Peyer's patch (tissue), 4 donors: ENCODE results near the gene ZNF784. TPM values are rescaled to one million over a fixed set of nuclear protein-coding genes. Genes with fewer than 3 reads are reported as not detected.

ENCODE experiments used
- DNase-seq, 3 donors: peaks; one replicate each; pipeline ENCODE4 v3.0.0-alpha.2; 2017 to 2019
- H3K27ac ChIP-seq, 4 donors: fragments of 200-600 bp; sonication (generic); one replicate each; pipeline ENCODE4 v1.5.1; 2016 to 2019
- H3K27me3 ChIP-seq, 2 donors: fragments of 200-600 bp; sonication (generic); one replicate each; pipeline ENCODE4 v1.5.1; 2019
- H3K36me3 ChIP-seq, 3 donors: fragments of 200-600 bp; sonication (generic); one replicate each; pipeline ENCODE4 v1.5.1; 2016 to 2019
- H3K4me1 ChIP-seq, 4 donors: fragments of 200-600 bp; sonication (generic); one replicate each; pipeline ENCODE4 v1.5.1; 2016 to 2019
- H3K4me3 ChIP-seq, 4 donors: fragments of 200-600 bp; sonication (generic); 1 replicate in 3 of 4; 2 replicates in 1 of 4; pipeline ENCODE4 v1.5.1; 2016 to 2019; ENCODE audit warnings: mild to moderate bottlenecking in 1 of 4
- H3K9me3 ChIP-seq, 4 donors: fragments of 200-600 bp; sonication (generic); one replicate each; pipeline ENCODE4 v1.5.1; 2016 to 2019; ENCODE audit warnings: mild to moderate bottlenecking in 1 of 4
- POLR2A ChIP-seq, 2 donors: fragments of 450-650 bp; IDR thresholded peaks; one replicate each; pipeline ENCODE4 v1.5.1; 2017; ENCODE audit warnings: antibody characterized with exemption in 2 of 2, mild to moderate bottlenecking in 2 of 2, moderate library complexity in 2 of 2
- total RNA-seq, 4 donors: library from RNA; depleted of rRNA; stranded (reverse); fragments of >200 nt; gene quantifications; one replicate each; pipeline ENCODE4 v1.1.0, GENCODE V29; 2016
- TF ChIP-seq, protein P1 (sequence below), 6 experiments: fragments of 450-650 bp in 4 of 6; fragments of 200-600 bp in 2 of 6; sonication (generic) in 1 of 6; IDR thresholded peaks; one replicate each; pipeline ENCODE4 v1.5.1; 2017 to 2019; ENCODE audit warnings: antibody characterized with exemption in 6 of 6, mild to moderate bottlenecking in 3 of 6, moderate library complexity in 1 of 6

Gene ZNF784
- total RNA-seq, 4 donors from 2014 or later = 6.0 to 18.3 (median 12.3) TPM

GRCh38 chr19:55606471-55606787, 17.9 kb downstream of the ZNF784 start:
- H3K4me1 ChIP-seq = peaks cover 0 to 37% (median 9%) of the 10 kb centered on the region in 4 donors
- H3K27me3 ChIP-seq = no peaks in the 10 kb centered on the region
- peak overlapping the region; percentile 90 to 99 (median 96) for H3K27ac ChIP-seq
- no peaks in the 10 kb centered on the region for H3K9me3 ChIP-seq
- TF ChIP-seq, protein P1, sequence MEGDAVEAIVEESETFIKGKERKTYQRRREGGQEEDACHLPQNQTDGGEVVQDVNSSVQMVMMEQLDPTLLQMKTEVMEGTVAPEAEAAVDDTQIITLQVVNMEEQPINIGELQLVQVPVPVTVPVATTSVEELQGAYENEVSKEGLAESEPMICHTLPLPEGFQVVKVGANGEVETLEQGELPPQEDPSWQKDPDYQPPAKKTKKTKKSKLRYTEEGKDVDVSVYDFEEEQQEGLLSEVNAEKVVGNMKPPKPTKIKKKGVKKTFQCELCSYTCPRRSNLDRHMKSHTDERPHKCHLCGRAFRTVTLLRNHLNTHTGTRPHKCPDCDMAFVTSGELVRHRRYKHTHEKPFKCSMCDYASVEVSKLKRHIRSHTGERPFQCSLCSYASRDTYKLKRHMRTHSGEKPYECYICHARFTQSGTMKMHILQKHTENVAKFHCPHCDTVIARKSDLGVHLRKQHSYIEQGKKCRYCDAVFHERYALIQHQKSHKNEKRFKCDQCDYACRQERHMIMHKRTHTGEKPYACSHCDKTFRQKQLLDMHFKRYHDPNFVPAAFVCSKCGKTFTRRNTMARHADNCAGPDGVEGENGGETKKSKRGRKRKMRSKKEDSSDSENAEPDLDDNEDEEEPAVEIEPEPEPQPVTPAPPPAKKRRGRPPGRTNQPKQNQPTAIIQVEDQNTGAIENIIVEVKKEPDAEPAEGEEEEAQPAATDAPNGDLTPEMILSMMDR (IDR thresholded peaks at IDR 0.05) = no peak
- TF ChIP-seq POLR2A (IDR thresholded peaks at IDR 0.05) = no peak
- peak overlapping the region; percentile 68 to 98 (median 92) for H3K4me3 ChIP-seq
- no peak for DNase-seq
- peaks cover 0 to 19% (median 0%) of the 10 kb centered on the region in 3 donors for H3K36me3 ChIP-seq

DNA sequence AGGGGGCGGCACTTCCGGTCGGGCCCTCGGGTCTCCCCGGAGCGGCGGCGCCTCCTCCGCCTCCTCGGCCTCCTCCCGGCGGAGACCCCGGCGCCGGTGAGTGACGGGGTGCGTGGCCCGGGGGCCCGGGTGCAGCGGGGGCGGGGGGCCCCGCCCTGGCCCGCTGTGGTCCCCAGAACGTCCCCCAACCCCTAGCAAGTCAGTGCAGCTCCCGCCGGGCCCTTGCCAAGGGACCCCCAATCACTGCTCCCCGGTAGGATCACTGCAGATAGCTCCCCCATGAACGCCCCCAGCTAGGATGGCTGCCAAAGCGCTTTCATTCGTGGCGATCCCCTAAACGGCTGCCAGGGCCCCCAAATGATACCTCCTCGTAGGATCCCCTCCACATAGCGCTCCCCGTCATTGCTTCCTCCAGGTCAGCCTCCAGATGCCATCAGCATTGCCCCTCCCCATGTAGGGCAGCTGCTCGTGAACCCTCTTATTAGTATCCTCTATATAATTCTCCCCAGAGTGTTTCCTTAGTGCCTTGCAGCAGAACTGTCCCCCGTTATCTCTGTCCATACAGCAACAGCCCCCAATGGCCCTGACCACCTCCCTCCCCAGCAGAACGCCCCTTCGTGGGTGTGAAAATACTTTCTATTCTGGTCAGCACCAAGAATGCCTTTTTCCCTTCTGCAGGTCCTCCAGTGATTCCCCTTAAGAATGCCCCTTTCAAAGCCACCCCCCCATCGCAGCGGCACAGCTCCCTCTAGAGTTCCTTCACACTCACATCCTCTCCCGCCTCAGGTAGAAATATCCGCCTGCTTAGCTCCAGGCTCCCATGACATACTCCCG, 18.5 kb downstream of the ZNF784 start, which contains the start of gene ZNF865:
TSS of gene ZNF865 (plus strand) at position 11 of the 834 bp plus-strand sequence. CDS start 7,972 bp downstream, outside the sequence.
- peaks cover 0 to 19% (median 0%) of the 10 kb centered on the region in 3 donors for H3K36me3 ChIP-seq
- TF ChIP-seq, protein P1 (IDR thresholded peaks at IDR 0.05) = peak; percentile 21 to 80 (median 72)
- peak in 1 of 2 donors; percentile 15 for TF ChIP-seq POLR2A (IDR thresholded peaks at IDR 0.05)
- H3K27me3 ChIP-seq = no peaks in the 10 kb centered on the region
- peaks cover 0 to 38% (median 12%) of the 10 kb centered on the region in 4 donors for H3K4me1 ChIP-seq
- peak within 1 kb of the TSS; percentile 68 to 98 (median 92) for H3K4me3 ChIP-seq
- peak within 1 kb of the TSS; percentile 90 to 99 (median 96) for H3K27ac ChIP-seq
- H3K9me3 ChIP-seq = no peaks in the 10 kb centered on the region
- DNase-seq = peak; percentile 75 to 88 (median 78)

DNA sequence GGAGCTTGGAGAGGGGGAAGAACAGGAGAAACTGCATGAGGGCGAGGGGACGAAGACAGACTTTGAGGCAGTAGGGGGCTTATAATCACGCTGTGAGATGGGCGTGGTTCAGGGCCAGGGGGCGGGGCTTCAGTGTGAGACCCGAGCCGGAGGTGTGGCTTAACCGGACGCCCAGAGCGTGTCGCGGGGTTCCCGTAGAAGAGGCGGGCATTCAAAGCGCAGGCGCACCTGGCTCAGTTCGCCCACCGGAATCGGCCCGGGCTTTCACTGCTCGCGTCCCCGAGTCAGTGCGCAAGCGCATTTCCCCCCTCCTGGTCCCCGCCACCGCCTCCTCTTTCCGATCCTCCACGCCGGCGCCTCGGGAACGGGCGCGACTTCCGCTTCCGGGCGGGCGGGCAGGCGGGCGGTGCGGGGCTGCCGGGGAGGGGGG, 19.1 kb downstream of the ZNF784 start:
- DNase-seq = peak; percentile 96 to 99 (median 97)
- no peaks in the 10 kb centered on the region for H3K27me3 ChIP-seq
- H3K36me3 ChIP-seq = peaks cover 0 to 15% (median 0%) of the 10 kb centered on the region in 3 donors
- H3K9me3 ChIP-seq = no peaks in the 10 kb centered on the region
- peak in 1 of 2 donors; percentile 39 for TF ChIP-seq POLR2A (IDR thresholded peaks at IDR 0.05)
- TF ChIP-seq, protein P1 (IDR thresholded peaks at IDR 0.05) = no peak
- H3K27ac ChIP-seq = peak overlapping the region; percentile 90 to 99 (median 96)
- peak overlapping the region; percentile 68 to 98 (median 92) for H3K4me3 ChIP-seq
- peaks cover 0 to 40% (median 14%) of the 10 kb centered on the region in 4 donors for H3K4me1 ChIP-seq

- Histone ChIP-seq H3K9me3 (no peaks in the 10 kb centered on the region), H3K4me3 (no peak overlapping the region), H3K4me1 (peaks cover 0 to 40% (median 14%) of the 10 kb centered on the region in 4 donors), H3K27ac (peak overlapping the region in 2 of 4 donors; percentile 96 to 99), H3K36me3 (no peaks in the 10 kb centered on the region), H3K27me3 (no peaks in the 10 kb centered on the region)
- TF ChIP-seq, protein P1 (IDR thresholded peaks at IDR 0.05) = no peak
- no peak for TF ChIP-seq POLR2A (IDR thresholded peaks at IDR 0.05)
- no peak for DNase-seq
Observed at GRCh38 chr19:55603581-55604292, 20.6 kb downstream of the ZNF784 start.

DNA sequence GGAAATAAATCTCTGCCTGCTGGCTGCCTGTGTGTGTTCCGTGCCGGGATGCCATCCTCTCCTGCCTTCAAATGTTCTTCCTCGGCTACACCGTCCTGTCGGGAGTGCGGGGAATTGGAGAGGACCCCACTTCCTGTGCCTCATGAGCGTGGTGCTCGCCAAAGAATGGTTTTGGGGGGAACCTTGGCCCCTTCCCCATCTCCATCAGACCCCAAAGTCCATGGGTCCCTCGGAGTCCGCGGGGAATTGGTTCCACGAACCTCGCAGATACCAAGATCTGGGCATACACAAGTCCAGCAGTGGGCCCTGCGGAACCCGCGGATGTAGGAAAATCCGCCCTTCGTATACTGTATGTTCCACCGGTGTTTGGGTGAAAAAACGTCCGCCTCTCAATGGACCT, 21.3 kb downstream of the ZNF784 start:
- no peak overlapping the region for H3K27ac ChIP-seq
- no peak for DNase-seq
- H3K4me1 ChIP-seq = peaks cover 0 to 40% (median 14%) of the 10 kb centered on the region in 4 donors

More for the DNA sequence above, 21.3 kb downstream of the ZNF784 start:
- Histone ChIP-seq H3K36me3 (no peaks in the 10 kb centered on the region), H3K4me3 (no peak overlapping the region), H3K9me3 (no peaks in the 10 kb centered on the region), H3K27me3 (no peaks in the 10 kb centered on the region)
- TF ChIP-seq, protein P1 (IDR thresholded peaks at IDR 0.05) = no peak
- TF ChIP-seq POLR2A (IDR thresholded peaks at IDR 0.05) = no peak
